GM12878 (cell line): ENCODE measurements around the gene SYT8.

Experiments
- SP1 ChIP-seq: IDR thresholded peaks from one replicate; pipeline ENCODE4 v1.6.1; 2011; ENCODE audit warnings: low read depth, low read length
- STAT1 ChIP-seq: fragments of 450-650 bp; conservative IDR thresholded peaks from 2 replicates; pipeline ENCODE4 v1.6.1; 2014; ENCODE audit warnings: antibody characterized with exemption, mild to moderate bottlenecking

DNA sequence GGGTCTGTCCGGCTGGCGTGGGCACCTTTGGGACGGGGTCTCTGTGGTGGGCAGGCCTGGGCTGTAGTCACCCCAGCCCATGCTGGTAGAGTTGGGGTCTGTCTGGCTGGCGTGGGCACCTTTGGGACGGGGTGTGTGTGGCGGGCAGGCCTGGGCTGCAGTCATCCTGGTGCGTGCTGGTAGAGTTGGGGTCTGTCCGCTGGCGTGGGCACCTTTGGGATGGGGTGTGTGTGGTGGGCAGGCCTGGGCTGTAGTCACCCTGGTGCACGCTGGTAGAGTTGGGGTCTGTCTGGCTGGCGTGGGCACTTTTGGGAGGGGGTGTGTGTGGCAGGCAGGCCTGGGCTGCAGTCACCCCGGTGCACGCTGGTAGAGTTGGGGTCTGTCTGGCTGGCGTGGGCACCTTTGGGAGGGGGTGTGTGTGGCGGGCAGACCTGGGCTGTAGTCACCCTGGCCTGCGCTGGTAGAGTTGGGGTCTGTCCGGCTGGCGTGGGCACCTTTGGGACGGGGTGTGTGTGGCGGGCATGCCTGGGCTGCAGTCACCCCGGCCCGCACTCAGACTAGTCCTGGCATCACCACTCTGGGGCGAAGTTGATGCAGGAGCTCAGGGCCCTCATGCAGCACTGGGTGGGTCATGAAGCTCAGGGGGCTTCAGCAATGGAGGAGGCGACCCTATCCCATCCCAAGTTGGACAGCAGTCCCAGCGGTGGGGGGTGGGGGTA is 37.6 kb downstream of the SYT8 start:
- no peak for TF ChIP-seq STAT1
- no peak for TF ChIP-seq SP1
